Duodenal mucosa (tissue), 2 donors: ENCODE data around the gene ZBTB5.
A peak's percentile ranks its signal among the peaks of the same experiment; 100 is the strongest.

Source experiments
- H3K27ac ChIP-seq: one replicate; pipeline ENCODE4 v1.7.0; 2013; ENCODE audit warnings: low read depth, low read length
- H3K27me3 ChIP-seq, 2 donors: one replicate each; pipeline ENCODE4 v1.7.0; 2013; ENCODE audit warnings: low read length in 2 of 2, control low read depth in 1 of 2; ENCODE audit not compliant: insufficient read depth in 2 of 2, control insufficient read depth in 1 of 2
- H3K36me3 ChIP-seq, 2 donors: one replicate each; pipeline ENCODE4 v1.7.0; 2013; ENCODE audit warnings: low read length in 2 of 2, control low read depth in 1 of 2; ENCODE audit not compliant: insufficient read depth in 2 of 2, control insufficient read depth in 1 of 2
- H3K4me1 ChIP-seq, 2 donors: one replicate each; pipeline ENCODE4 v1.7.0; 2013; ENCODE audit warnings: low read length in 2 of 2, control low read depth in 1 of 2; ENCODE audit not compliant: insufficient read depth in 2 of 2, control insufficient read depth in 1 of 2
- H3K4me3 ChIP-seq, 2 donors: one replicate each; pipeline ENCODE4 v1.7.0; 2013; ENCODE audit warnings: low read length in 2 of 2, low read depth in 1 of 2
- H3K9ac ChIP-seq, 2 donors: one replicate each; pipeline ENCODE4 v1.7.0; 2013; ENCODE audit warnings: low read length in 2 of 2, low read depth in 1 of 2
- H3K9me3 ChIP-seq, 2 donors: one replicate each; pipeline ENCODE4 v1.7.0; 2013; ENCODE audit warnings: low read length in 2 of 2, control low read depth in 1 of 2; ENCODE audit not compliant: control insufficient read depth in 1 of 2

ZBTB5 gene

DNA sequence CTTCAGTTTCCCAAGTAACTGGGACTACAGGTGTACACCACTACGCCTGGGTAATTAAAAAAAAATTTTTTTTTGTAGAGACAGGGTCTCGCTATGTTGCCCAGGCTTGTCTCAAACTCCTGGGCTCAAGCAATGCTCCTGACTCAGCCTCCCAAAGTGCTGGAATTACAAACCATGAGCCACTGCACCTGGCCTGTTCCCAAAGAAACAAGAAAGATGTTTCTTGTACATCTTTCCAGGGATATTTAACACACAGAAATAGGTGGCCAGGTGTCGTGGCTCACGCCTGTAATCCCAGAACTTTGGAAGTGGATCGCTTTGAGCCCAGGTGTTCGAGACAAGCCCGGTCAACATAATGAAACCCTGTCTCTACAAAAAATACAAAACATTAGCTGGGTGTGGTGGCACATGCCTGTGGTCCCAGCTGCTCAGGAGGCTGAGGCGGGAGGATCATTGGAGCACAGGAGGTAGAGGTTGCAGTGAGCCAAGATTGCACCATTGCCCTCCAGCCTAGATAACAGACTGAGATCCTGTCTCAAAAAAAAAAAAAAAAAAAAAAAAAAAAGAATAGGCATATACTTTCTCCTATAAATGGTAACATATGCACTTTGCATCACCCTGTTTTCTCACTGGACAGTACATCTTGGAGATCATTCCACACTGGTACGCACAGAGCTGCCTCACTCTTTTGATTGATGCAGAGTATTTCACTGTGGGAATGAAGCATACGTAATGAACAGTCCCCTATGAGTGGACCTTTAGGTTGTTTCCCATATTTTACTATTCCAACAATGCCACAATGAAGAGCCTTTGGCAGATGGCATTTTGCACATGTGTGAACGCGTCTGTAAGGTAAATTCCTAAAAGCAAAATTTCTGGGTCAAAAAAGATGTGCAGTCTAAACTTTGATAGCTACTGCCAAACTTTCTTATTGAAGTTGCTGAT is 44.7 kb downstream of the ZBTB5 start:
- H3K4me1 ChIP-seq = peaks cover 28 to 34% of the 10 kb centered on the region in 2 donors

DNA sequence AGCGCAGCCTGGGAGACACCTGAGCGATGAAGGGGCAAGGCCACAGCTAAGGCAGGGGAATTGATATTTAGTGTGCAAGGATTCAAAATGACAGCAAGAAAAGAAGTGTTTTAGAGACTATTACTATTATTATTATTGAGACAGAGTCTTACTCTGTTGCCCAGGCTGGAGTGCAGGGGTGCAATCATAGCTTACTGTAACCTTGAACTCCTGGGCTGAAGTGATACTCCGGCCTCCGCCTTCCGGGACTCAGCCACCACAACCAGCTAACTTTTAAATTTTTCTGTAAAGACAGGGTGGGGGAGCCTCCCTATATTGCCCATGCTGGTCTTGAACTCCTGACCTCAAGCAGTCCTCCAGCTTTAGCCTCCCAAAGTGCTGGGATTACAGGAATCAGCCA is 46.0 kb downstream of the ZBTB5 start:
- no peak overlapping the region for H3K27ac ChIP-seq
- H3K9me3 ChIP-seq = no peaks in the 10 kb centered on the region
- H3K27me3 ChIP-seq = no peaks in the 10 kb centered on the region
- no peak overlapping the region for H3K9ac ChIP-seq
- peaks cover 18 to 25% of the 10 kb centered on the region in 2 donors for H3K4me1 ChIP-seq
- no peaks in the 10 kb centered on the region for H3K36me3 ChIP-seq
- H3K4me3 ChIP-seq = no peak overlapping the region

More for the DNA sequence above, 44.7 kb downstream of the ZBTB5 start:
- H3K9ac ChIP-seq = no peak overlapping the region
- no peaks in the 10 kb centered on the region for H3K36me3 ChIP-seq
- no peak overlapping the region for H3K27ac ChIP-seq
- no peaks in the 10 kb centered on the region for H3K27me3 ChIP-seq
- H3K4me3 ChIP-seq = no peak overlapping the region
- no peaks in the 10 kb centered on the region for H3K9me3 ChIP-seq

DNA sequence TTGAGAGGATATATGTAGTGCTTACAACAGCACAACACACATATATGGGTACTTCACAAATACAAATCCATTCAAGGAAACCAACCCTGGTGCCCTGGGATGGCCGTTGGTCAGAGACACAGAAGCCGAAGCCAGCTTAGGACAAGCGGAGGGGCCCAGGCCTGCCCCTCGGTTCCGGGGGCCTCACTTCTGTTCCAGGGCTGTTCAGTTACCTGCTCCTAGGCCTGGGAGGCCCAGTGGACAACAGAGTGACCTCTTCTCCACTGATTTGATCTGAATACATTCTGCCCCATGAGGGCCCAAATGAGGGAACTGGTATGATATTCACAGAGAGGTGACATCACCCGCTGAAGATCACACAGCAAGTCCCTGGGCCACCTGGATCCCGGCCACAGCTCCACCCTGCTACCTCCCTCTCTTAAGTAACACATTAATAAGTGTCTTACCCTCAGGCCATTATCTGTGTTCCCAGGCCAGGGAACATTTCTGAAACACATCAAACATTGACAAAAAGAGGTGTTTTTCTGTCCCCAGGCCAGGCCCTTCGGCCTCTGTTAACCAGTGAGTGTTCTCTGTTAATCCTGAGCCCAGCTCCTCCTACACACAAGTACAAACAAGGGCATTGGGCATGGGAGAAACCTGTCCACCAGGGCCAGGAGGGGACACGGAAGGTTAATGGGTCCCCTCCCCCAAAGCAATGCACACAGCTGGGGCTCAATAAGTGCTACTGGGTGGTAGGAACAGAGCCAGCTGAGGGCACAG is 47.2 kb downstream of the ZBTB5 start:
- Histone ChIP-seq H3K27me3 (no peaks in the 10 kb centered on the region), H3K9ac (no peak overlapping the region), H3K4me1 (peaks cover 8 to 13% of the 10 kb centered on the region in 2 donors), H3K9me3 (no peaks in the 10 kb centered on the region), H3K36me3 (no peaks in the 10 kb centered on the region), H3K27ac (no peak overlapping the region), H3K4me3 (no peak overlapping the region)

DNA sequence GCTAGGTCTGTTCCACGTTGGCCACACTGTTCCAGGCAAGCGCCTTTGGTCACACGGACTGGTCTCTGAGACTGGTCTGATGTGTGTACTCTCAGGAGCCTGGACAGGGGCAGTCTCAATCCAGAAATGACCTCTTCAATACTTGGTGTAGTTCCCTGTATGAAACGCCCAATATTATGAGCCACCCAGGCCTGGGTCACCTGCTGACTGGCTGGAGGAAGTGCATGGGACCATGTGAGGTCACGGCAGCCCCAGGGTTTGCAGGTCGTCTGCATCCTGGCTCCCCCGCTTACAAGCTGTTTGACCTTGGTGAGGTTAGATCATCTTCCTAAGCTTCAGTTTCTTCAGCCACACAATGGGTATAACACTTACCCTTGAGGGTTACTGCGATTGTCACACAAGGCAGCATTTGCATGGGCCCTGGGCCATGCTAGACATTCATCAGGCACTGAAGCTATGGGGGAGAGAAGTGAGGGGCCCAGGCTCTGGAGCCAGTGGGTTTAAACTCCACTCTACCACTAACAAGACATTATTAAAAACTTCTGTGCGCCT is 47.9 kb downstream of the ZBTB5 start:
- Histone ChIP-seq H3K9me3 (no peaks in the 10 kb centered on the region), H3K4me1 (peaks cover 8 to 10% of the 10 kb centered on the region in 2 donors), H3K27me3 (no peaks in the 10 kb centered on the region), H3K27ac (no peak overlapping the region), H3K9ac (no peak overlapping the region), H3K36me3 (no peaks in the 10 kb centered on the region), H3K4me3 (no peak overlapping the region)

DNA sequence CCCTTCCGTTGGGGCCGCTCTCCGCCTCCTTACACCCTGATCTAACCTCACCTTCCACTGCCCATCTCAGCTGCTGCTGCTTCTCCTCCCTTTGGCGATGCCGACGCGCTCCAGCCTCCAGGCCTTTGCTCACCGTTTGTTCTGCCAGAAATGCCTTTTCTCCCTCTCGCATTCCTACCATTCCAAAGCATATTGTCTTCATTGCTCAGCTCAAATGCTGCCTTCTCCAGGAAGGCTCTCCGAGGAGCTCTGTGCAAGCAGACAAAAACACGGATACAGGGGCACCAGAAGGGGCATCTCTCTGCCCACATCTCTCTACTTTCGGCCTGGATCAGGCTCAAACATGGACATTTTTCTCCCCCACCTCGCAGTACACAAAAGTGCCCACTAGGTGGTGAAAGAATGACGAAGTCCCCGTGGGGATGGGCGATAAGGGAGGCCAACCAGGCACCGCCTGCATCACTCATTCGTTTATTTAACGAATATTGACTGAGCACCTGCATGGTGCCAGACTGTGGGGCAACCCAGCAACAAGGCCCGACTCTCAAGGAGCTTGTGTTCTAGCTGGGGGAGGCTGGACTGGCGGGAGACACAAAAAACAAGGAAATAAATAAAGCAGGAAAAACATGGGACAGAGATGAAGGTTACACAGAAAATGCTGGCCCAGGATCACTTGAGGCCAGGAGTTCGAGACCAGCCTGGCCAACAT is 50.1 kb downstream of the ZBTB5 start:
- no peaks in the 10 kb centered on the region for H3K9me3 ChIP-seq

DNA sequence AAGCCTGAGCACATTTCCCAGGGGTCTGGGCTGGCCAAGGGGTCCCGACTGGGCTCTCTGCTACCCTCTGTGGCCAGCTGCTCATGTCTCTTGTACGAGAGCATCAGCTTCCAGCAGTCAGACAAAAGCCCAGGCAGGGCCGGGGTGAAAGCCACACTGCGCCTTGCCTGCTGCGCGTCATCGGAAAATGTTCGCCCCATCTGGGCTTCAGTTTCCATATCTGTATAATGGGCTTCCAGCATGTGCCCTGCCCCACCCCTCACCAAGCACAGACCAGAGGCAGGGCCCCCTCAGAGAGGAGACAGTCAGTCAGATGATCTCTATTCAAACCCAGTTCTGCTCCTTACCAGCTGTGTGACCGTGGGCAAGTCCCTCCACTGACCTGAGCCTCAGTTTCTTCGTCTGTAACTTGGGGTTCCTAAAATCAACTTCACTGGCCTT is 50.7 kb downstream of the ZBTB5 start:
- no peak overlapping the region for H3K9ac ChIP-seq
- H3K27me3 ChIP-seq = no peaks in the 10 kb centered on the region
- no peaks in the 10 kb centered on the region for H3K36me3 ChIP-seq
- H3K4me1 ChIP-seq = peaks cover 2 to 9% of the 10 kb centered on the region in 2 donors
- H3K9me3 ChIP-seq = no peaks in the 10 kb centered on the region
- no peak overlapping the region for H3K27ac ChIP-seq
- H3K4me3 ChIP-seq = no peak overlapping the region

More for the DNA sequence above, 50.1 kb downstream of the ZBTB5 start:
- no peak overlapping the region for H3K4me3 ChIP-seq
- H3K27ac ChIP-seq = no peak overlapping the region
- no peaks in the 10 kb centered on the region for H3K27me3 ChIP-seq
- H3K36me3 ChIP-seq = no peaks in the 10 kb centered on the region
- peak overlapping the region in 1 of 2 donors; percentile 3 for H3K9ac ChIP-seq
- H3K4me1 ChIP-seq = peaks cover 2 to 9% of the 10 kb centered on the region in 2 donors

DNA sequence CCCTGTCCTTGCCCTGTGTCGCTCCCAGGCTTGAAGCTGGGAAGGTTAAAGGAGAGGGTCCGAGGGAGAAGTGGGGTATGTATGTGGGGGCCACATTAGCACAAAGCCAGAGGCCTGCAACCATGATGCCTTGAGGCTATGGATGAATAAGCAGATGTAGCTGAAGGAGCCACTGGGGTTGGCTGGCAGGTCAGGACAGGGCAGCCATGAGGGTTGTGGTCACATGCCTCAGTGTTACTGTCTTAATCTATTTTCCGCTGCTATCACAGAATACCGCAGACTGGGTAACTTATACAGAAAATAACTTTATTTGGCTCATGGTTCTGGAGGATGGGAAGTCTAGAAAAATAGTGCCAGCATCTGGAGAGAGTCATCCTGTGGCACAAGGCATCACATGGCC is 51.9 kb downstream of the ZBTB5 start:
- Histone ChIP-seq H3K36me3 (no peaks in the 10 kb centered on the region), H3K4me3 (no peak overlapping the region), H3K9me3 (no peaks in the 10 kb centered on the region), H3K27me3 (no peaks in the 10 kb centered on the region), H3K27ac (no peak overlapping the region), H3K4me1 (peaks cover 2 to 9% of the 10 kb centered on the region in 2 donors), H3K9ac (no peak overlapping the region)

DNA sequence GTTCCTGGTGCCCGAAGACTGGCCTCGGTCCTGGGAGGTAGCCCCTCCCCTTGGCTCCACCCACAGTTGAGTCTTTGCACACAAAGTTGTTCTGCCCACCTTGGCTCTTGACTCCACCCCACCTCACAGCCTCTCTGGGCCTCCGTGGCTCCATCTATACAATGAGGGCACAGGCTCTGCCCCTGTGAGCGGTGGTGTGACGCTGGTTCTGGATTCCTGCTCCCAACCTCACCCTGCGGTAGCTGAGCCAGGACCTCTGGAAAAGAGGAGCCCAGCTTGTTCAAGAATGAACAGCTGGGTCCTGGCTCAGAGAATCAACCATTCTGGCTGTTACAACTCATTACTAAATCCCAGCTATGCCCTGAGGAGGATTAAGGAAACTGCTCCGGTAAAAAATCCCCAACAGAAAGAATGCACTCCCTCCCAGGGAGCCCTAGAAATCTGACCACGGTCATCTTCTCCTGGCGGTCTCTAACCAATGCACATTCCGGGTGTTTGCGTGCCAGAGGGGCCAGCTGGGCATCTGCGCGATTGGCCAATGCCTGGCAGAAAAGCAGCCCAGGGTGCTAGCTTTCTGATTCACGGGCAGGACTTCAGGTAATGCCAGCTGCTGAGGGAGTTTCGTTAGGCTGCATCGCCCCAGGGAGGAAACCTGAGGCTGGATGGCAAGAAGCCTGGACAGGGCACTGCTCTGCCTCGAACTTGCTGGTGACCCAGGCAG is 52.7 kb downstream of the ZBTB5 start:
- Histone ChIP-seq H3K9ac (no peak overlapping the region), H3K27ac (no peak overlapping the region)

DNA sequence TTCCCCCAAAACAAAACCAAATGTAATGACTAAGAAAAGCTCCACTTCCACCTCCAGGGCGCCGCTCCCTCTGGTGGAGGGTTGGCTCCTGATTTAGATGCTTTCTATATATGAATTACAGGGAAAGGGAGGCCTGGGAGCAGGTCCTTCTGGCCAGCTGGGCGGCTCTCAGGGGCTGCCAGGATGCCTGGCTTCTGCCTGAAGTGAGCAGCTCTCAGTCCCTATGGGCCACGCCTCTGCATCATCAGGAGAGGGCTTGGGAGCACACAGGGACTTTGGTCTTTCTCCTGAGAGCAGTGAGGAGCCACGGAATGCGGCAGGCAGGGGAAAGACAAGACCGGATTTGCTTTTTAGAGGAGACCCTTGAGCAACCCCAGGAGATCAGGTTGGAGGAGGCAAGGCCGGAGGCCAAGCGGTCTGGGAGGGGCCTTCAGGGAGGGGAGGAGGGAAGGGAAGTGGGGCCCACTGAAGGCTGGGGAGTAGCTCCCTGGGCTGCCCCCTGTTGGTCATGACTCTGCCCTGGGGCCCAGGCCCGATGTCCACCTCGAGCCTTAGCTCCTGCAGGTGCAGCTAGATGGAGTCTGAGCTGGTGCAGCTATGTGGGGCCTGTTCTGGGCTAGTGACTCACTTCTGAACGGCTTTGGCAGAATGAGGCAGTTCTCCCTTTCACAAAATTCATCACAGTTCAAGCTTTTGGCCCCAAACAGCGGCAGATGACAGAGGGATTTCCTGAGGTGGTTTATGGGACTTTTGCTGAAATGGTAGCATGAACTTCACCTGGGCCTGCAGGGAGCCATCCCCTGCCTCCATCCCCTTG is 54.1 kb downstream of the ZBTB5 start:
- Histone ChIP-seq H3K9me3 (no peaks in the 10 kb centered on the region), H3K36me3 (no peaks in the 10 kb centered on the region), H3K9ac (no peak overlapping the region), H3K4me1 (peaks cover 2 to 9% of the 10 kb centered on the region in 2 donors), H3K27me3 (no peaks in the 10 kb centered on the region), H3K4me3 (no peak overlapping the region), H3K27ac (no peak overlapping the region)

More for the DNA sequence above, 52.7 kb downstream of the ZBTB5 start:
- no peaks in the 10 kb centered on the region for H3K36me3 ChIP-seq
- H3K4me1 ChIP-seq = peaks cover 2 to 9% of the 10 kb centered on the region in 2 donors
- no peaks in the 10 kb centered on the region for H3K27me3 ChIP-seq
- no peak overlapping the region for H3K4me3 ChIP-seq
- no peaks in the 10 kb centered on the region for H3K9me3 ChIP-seq
